GM12801 (cell line): Measurements from ENCODE around the gene UBAC2.

Experiments
- CTCF ChIP-seq: IDR thresholded peaks from one replicate; pipeline ENCODE4 v1.5.1; 2011; ENCODE audit warnings: control low read depth; ENCODE audit not compliant: insufficient read length; ENCODE audit errors: extremely low read depth

The UBAC2 gene

GRCh38 chr13:99415014-99415650 lies 214.5 kb downstream of the UBAC2 start:
- no peak for TF ChIP-seq CTCF

- TF ChIP-seq CTCF: no peak
Observed at GRCh38 chr13:99415851-99416331, 215.2 kb downstream of the UBAC2 start.

- no peak for TF ChIP-seq CTCF
Observed at GRCh38 chr13:99416411-99417121, 215.9 kb downstream of the UBAC2 start.

- no peak for TF ChIP-seq CTCF
Observed at GRCh38 chr13:99417201-99418102, 216.8 kb downstream of the UBAC2 start.

GRCh38 chr13:99418103-99418842 lies 217.6 kb downstream of the UBAC2 start:
- no peak for TF ChIP-seq CTCF

- no peak for TF ChIP-seq CTCF
Observed at GRCh38 chr13:99418843-99419140, 218.1 kb downstream of the UBAC2 start.
